NCI-H2171 (cell line): ENCODE results near the gene SKIL.

Experiments
- DNase-seq: peaks from one replicate; lab custom pipeline; 2025; lab: John Stamatoyannopoulos, UW

Gene SKIL

GRCh38 chr3:170397685-170398084 is 40.2 kb downstream of the SKIL start:
- no peak for DNase-seq

- DNase-seq = no peak
These were observed 47.6 kb downstream of the SKIL start for GRCh38 chr3:170405101-170405500.

GRCh38 chr3:170410428-170411029 is 53.0 kb downstream of the SKIL start:
- DNase-seq = peak; percentile 17

- no peak for DNase-seq
These were observed 55.8 kb downstream of the SKIL start for GRCh38 chr3:170413291-170413690.

GRCh38 chr3:170414202-170414663 is 56.7 kb downstream of the SKIL start:
- DNase-seq = peak; percentile 47

- no peak for DNase-seq
These were observed 59.6 kb downstream of the SKIL start for GRCh38 chr3:170417090-170417489.

- no peak for DNase-seq
These were observed 61.2 kb downstream of the SKIL start, which contains the start of gene CLDN11 for GRCh38 chr3:170418422-170419398. Gene CLDN11, plus strand, starts transcription at chr3:170418868. Its CDS starts 199 bp downstream, at chr3:170419067.

- no peak for DNase-seq
These were observed 62.1 kb downstream of the SKIL start for GRCh38 chr3:170419557-170420087.

- no peak for DNase-seq
These were observed 62.8 kb downstream of the SKIL start for GRCh38 chr3:170420307-170420821.

GRCh38 chr3:170421111-170421641 is 63.7 kb downstream of the SKIL start:
- DNase-seq = no peak

- no peak for DNase-seq
These were observed 64.2 kb downstream of the SKIL start for GRCh38 chr3:170421758-170422157.

GRCh38 chr3:170423001-170423615 is 65.6 kb downstream of the SKIL start:
- DNase-seq = no peak

- no peak for DNase-seq
These were observed 67.4 kb downstream of the SKIL start for GRCh38 chr3:170424879-170425278.

- no peak for DNase-seq
These were observed 68.2 kb downstream of the SKIL start for GRCh38 chr3:170425491-170426239.

GRCh38 chr3:170426240-170426797 is 68.8 kb downstream of the SKIL start:
- DNase-seq = no peak

GRCh38 chr3:170428095-170428494 is 70.6 kb downstream of the SKIL start:
- DNase-seq = no peak

GRCh38 chr3:170429050-170429449 is 71.5 kb downstream of the SKIL start:
- no peak for DNase-seq

- DNase-seq = no peak
These were observed 73.5 kb downstream of the SKIL start for GRCh38 chr3:170431054-170431453.

- no peak for DNase-seq
These were observed 74.9 kb downstream of the SKIL start for GRCh38 chr3:170432416-170432815.

GRCh38 chr3:170436697-170437096 is 79.2 kb downstream of the SKIL start:
- no peak for DNase-seq

- DNase-seq = no peak
These were observed 79.7 kb downstream of the SKIL start for GRCh38 chr3:170437176-170437575.
